A549 (cell line): ENCODE data around the gene MBTPS2.

Experiments used
- CTCF ChIP-seq: fragments of >200 bp; sonication (Bioruptor Twin); formaldehyde crosslinking; IDR thresholded peaks from 3 replicates; pipeline ENCODE4 v1.5.1; 2016
- SMC3 ChIP-seq: fragments of >200 bp; sonication (Bioruptor Twin); formaldehyde crosslinking; IDR thresholded peaks from 3 replicates; pipeline ENCODE4 v1.6.1; 2018; ENCODE audit warnings: inconsistent platforms
- USF2 ChIP-seq: fragments of 450-650 bp; IDR thresholded peaks from 2 replicates; pipeline ENCODE4 v1.6.1; 2014; ENCODE audit warnings: antibody characterized with exemption

- TF ChIP-seq SMC3: no peak
- no peak for TF ChIP-seq CTCF
- TF ChIP-seq USF2: no peak
Observed at GRCh38 chrX:21802839-21803238, 36.6 kb upstream of the MBTPS2 start.
